CD4-positive, alpha-beta T cell treated with Interleukin-17A for 4 hours (primary cell): ENCODE data around the gene HIF3A.
A peak's percentile ranks its signal among the peaks of the same experiment; 100 is the strongest.
"Not testable (repeated sequence)": the region's sequence is repeated elsewhere in the genome, so short reads cannot be mapped to it uniquely, and the experiment has no call there.

ENCODE experiments used
- DNase-seq: peaks from one replicate; pipeline ENCODE4 v3.0.0-alpha.2; 2020; ENCODE audit warnings: mixed read lengths

HIF3A gene

DNA sequence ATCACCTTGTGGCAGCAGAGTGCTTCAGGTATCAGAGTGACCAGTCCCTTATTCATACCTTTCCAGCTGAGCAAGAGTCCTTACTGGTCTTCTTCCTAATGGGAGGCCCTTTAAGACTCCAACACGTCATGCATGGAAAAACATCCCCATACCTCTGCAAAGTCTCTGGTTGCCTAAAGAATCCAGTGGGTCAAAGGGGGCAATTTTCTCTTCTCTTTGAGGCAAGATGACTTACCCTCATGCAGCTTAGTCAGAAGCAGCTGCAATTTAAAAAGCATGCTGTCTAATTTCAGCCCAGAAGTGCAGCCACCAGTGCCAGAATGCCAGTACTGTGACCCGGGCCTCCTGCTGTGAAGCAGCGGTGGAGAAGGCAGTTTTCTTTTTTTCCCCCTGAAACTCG, 68.7 kb downstream of the HIF3A start:
- DNase-seq = no peak

DNA sequence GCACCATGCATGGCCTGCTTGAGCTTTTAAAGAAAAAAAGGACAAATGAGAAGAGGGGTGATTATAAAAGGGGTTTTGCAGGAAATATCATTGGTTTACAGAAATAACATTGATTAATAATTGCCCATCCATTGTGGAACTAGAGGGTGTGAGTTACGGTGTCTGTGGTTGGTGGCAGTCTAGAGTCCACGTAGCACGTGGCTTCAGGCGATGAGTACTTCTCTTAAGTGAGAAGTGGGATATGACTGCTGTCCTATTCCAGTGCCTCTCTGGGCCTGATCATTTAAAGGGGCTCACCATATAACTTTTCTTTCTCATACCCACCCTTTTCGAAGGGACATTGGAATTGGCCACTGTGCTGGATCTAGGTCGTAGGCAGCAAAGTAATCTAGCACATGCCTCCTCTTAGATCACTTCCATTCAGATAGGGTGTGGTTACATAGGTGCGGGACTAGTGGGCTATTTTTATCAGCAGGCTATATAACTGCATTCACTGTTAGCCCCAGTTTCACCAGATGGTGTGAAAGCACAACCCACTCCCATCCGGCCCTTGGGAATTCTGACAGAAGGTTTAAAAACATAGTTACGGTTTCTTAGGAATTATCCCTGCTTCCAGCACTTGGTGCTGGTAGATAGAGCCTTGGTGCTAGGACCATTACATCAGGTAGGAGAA, 69.9 kb downstream of the HIF3A start:
- no peak for DNase-seq

DNA sequence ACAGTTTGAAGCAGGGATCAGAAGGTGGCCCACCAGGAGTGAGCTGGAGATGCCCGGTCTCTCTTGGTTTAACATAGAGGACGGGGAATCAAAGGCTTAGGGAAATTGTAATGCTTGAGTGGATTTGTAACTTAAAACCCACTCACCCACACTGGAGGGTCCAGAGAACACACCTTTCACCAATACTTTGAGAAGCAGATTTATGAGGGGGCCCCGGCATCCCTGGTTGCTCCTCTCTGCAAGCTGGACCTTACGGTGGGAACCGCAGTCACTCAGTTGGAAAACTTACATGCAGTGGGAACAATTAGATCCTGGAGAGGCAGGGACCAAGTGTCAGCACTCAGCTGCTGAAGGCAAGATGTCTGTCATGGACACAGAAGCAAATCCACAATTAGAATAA, 70.6 kb downstream of the HIF3A start:
- DNase-seq = no peak

DNA sequence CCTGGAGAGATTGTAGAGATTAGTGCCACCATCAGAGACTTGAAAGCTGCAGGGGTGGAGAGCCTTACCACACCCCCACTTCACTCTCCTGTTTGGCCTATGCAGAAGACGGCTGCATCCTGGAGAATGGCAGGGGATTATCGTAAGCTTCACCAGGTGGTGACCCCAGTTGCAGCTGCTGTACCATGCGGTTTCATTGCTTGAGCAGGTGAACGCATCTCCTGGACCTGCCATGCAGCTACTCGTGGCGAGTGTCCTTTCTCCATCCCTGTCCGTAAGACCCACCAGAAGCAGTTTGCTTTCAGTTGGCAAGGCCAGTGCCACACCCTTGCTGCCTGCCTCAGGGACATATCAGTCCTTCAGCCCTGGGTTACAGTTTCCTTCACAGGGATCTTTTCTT, 71.3 kb downstream of the HIF3A start:
- DNase-seq = no peak

DNA sequence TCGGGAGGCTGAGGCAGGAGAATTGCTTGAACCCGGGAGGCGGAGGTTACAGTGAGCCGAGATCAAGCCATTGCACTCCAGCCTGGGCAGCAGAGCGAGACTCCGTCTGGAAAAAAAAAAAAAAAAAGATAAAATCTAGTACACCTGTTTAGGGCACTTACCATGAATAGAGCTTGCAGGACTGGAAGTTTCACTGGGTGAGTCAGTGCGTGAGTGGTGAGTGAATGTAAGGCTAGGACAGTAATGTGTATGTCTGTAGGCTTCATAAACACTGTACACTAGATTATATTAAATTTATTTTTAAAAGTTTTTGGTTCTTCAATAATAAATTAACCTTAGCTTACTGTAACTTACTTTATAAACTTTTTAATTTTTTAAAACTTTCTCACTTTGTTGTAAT, 73.0 kb downstream of the HIF3A start:
- no peak for DNase-seq

DNA sequence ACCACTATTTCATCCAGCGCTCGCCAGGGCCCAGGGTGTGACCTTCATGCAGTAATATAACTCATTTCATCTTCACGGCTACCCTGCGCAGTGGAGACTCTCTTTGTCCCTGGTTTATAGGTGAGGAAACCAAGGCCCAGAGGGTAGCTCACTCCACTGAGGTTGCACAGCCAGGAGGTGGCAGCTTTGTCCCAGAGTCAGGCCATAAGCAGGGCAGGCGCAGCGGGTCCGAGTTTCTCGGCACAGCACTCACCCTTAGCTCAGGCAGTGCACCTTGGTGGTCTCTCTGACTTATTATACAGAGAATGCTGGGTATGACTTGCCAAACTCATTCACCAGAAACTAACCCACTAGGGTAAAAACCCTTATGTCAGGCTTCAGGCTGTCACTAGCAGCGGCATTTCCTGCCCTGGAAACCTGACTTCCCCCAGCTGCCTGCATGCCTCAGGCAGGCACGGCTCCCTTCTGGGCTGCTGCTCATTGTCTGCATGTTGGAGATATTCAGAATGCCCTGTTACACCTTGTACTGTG, 74.6 kb downstream of the HIF3A start:
- DNase-seq = peak; percentile 22

DNA sequence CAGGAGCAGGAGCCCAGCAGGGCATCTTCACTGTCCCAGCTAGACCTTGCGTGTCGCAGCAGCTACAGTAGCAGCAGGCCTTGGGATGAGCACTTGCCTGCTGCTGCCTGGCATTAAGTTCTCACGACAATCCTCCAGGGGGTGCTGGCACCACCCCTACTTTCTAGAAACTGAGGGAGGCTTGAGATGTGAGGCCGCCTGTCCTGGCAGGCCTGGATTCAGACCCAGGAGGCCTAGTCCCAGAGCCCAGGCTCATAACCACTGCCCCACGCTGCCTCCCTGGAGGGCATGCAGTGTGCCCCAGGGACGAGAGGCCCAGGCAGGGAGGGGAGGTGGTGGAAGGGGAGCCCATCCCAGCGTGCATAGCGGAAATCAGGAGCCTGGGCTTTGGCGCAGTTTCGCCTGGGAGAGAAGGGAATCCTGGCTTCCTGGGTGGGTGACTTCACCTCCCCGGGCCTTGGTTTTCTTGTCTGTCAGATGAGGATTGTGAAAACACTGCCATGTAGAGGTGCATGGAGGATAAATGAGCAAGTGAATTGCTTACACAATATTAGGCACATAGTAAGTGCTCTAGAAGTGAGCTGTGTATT, 76.2 kb downstream of the HIF3A start:
- DNase-seq = no peak

DNA sequence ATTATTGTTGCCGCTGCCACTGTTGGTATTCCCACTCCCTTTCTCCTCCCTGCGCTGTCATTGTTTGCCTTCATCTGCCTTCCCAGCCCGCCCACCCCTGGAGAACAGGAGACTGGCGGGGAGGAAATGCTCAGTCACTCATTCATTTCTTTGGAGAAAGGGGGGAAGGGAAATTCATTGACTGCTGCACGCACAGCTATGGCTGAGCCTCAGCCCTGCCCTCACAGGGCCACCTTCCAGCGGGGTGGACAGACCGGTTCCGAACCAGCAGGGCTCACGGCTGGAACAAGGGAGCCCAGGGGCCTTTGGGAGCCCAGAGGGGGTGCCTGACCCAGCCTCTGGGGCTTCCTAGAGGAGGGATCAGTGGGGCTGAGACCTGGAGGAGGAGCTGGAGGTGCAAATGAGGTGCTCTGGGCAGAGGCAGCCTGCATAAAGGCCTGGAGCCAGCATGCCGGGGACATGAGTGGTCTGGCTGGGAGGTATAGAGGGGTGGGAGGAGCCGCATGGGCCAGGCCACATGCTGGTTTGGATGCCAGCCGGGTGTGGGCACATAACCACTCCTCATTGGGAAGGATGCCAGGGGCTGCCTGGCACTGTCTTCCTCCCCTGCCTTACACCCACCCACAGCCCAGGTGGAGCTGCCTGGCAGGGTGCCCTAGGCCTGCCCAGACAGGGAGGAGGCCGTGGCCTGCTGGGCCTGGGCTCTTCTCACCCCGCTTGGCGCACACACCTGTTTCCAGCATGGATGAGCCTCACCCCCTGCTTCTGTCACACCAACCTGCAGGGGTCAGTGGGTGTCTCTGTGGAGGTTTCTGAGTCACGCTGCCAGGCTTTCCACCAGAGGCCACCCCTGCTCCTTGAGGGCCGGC, 76.9 kb downstream of the HIF3A start:
- DNase-seq = no peak

DNA sequence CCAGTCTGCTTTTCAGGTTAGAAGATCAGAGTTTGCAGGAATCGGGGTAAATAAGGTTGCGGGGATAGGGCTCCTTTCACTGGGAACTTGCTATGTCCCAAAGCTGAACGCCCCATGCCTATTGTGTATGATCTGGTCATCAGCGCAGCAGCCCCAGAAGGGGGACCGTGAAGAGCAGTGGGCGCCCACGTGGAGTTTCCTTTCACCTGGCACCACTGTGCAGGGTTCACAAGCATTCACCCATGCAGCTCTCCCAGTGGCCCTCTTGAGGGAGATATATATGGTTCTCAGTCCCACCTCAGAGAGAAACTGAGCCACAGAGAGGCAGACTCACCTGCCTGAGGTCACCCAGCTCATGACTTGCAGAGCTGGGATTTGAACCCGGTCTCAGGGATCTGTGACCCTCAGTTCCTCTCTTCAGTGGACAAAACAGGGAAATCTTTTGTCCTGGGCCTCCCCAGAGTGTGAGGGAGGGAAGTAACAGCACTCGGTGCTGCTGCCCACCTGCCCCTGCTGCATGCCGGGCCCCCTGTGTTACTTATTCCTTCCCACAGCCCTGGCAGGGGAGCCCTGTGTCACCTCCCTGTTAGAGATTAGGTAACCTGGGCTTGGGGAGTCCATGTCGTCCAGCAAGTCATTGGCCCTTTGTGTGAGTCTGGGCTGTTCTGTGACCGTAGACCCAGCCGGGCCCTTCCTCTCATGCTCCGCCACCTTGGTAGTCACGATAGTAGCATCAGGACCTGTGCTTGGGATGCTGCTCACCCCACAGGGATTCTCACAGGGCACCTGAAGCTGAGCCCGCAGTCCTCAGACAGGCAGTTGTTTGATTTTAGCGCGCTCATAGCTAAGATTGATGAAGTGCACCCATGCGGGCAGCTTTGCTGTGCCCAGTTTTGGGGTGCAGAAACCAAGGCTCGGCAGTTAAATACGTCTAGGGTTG, 78.0 kb downstream of the HIF3A start:
- DNase-seq = no peak

DNA sequence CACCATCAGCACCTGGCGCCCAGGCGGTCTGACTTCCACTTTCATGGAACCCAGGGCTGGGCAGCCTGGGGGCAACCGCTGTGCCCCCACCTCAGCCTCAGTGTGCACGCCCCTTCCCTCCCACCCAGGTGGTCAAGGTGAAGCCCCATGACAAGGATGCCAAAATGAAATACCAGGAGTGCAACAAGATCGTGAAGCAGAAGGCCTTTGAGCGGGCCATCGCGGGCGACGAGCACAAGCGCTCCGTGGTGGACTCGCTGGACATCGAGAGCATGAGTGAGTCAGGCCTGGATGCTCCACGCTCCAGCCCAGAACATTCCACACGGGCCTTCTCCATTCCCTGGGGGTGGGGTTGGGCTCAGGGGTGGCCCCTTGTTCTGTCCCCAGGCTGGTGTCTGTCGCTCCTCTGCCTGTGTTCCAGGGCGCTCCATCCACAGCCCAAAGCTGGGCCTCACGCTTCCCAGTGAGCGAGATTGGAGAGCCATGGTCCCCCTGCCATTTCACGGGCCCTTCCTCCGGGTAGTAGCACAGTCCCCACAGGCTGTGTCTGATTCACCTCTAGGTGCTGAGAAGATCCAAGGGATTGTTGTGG, 78.7 kb downstream of the HIF3A start:
- DNase-seq = not testable (repeated sequence)

DNA sequence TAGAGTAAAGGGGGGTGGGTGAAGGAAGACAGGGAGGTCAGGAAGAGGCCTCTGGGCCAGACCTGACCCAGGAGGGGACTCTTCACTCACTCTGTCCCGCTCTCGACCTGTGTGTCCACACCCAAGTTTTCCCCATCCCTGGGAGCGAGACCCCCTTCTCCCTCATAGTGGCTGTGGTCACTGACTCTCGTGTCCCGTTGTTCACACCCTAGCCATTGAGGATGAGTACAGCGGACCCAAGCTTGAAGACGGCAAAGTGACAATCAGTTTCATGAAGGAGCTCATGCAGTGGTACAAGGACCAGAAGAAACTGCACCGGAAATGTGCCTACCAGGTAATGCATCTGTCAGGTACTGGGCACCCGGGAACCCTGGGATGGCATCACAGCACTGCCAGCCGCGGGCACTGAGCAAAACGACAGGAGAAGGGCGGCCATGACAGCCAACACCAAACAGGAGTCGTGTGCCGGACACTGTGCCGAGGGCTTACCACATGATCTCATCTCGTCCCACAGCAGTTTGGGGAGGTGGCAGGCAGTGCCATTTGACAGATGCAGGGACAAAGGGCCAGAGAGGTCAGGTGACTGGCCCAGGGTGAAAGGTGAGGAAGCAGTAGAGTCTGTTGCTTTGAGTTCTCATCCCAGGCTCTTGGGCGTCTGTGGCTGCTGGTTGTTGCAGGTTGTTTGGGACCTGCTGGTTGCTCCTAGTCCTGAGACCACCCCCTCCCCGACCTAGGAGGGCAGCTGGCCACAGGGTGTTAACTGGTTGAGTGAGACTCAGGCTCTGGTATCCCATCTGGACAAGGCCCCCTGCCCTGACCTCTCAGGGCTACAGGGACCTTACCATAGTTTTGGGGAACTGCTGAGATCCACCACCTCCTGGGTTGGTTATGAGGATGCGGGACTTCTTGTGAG, 79.7 kb downstream of the HIF3A start:
- no peak for DNase-seq

DNA sequence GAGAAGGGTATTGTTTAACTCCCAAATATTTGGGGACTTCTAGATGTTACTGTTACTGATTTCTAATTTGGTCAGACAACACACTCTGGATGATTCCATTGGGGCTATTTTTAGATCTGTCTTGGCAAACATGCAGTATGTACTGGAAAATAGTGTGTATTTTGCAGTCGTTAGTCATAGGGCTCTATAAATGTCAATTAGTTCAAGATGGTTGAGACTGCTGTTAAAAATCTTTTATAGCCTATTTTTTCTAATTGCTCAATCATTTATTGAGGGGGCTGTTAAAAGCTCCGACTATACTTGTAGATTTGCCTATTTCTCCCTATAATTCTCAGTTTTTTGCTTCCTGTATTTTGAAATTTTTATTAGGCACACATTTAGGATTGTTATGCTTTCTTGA, 81.4 kb downstream of the HIF3A start:
- no peak for DNase-seq

DNA sequence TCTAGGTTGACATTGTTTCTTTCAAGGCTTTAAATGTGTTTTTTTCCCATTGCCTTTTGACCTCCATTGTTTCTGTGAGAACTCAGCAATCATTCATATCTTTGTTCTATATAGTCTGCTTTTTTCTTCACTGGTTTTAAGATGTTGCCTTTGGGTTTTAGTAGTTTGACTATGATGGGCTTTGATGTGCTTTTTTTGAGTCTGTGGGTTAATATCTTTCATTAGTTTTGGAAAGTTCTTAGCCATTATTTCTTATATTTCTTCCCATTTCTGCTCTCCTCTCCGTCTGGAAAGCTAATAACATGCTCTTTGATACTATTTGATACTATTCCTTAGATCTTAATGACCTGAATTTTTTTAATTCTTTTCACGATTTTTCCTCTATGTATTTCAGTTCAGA, 83.8 kb downstream of the HIF3A start:
- DNase-seq = no peak

DNA sequence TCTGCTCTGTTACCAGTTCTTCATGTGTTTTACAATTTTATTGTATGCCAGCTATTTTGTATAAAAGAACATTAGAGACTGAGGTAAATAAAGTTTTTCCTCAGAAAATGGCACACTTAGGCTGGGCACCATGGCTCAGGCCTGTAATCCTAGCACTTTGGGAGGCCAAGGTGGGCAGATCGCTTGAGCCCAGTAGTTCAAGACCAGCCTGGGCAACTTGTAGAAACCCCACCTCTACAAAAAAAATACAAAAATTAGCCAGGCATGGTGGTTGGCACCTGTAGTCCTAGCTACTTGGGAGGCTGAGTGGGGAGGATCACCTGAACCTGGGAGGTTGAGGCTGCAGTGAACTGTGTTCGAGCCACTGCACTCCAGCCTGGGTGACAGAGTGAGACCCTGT, 84.5 kb downstream of the HIF3A start:
- DNase-seq = no peak

DNA sequence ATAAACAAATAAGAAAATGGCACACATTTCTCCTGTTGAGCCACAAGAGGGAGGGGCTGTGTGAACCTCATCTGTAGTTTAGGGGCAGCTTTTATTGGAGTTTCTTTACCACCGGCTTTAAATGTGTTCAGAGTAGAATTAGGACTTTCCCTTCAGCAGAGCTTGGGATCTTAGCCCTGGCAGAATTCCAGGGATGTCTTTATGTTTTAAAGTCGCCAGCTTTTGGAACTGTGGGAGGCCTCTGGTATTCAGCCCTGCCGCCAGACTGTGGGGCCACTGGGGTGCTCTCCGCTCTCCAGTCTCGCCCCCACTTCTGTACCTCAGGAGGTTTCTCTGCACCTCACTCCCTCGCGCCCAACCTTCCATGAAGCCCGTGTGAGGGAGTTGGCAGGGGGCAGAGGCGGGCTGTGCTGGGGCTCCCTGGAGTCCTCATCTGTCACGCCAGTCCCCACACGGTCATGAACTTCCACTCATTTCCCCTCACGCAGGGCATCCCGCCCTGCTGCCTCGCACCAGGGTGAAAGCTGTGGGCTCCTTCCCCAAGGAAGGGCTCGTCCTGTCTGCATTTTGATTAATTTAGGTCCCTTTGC, 85.0 kb downstream of the HIF3A start:
- no peak for DNase-seq

DNA sequence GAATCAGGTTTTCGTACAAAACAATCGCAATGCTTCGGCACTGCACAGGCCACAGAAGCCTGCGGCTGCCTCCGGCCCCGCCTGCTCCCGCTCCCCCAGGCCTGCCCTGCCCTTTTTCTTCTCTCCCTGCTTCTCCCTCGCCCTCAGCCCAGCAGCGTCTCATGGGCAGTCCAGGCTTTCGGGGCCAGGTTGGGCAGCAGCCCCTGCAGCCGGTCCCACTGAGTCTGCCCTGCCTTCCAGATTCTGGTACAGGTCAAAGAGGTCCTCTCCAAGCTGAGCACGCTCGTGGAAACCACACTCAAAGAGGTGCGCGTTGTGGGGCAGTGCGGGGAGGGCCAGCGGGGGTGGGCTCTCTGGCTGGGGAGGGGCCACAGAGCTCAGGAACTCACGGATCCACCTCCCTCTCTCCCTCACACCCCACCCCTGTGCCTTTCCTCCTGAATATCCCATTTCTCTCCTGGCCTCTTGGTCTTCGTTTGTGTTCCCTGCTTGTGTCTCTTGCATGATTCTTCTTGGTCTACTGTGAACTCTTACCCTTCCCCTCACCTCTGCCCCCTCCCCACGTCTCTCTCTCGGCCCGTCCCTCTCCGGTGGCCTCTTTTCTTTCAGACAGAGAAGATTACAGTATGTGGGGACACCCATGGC, 86.5 kb downstream of the HIF3A start:
- DNase-seq = no peak

DNA sequence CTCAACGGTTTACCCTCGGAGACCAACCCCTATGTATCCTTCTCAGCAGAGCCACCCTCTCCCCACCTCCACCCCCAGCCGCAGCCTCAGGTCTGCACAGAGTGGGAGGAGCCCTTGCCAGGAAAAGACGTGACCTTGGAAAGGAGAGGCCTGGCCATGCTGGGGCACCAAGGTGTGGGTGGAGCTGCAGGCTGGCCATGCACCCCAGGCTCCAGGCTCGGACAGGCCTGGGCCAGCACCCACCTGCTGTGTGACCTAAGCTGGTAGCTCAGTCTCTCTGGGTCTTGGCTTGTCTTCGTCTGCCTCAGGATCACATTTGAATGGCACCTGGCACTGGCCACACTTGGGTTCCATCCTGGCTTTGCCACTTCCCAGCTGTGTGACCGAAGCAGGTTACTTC, 87.0 kb downstream of the HIF3A start:
- DNase-seq = no peak

DNA sequence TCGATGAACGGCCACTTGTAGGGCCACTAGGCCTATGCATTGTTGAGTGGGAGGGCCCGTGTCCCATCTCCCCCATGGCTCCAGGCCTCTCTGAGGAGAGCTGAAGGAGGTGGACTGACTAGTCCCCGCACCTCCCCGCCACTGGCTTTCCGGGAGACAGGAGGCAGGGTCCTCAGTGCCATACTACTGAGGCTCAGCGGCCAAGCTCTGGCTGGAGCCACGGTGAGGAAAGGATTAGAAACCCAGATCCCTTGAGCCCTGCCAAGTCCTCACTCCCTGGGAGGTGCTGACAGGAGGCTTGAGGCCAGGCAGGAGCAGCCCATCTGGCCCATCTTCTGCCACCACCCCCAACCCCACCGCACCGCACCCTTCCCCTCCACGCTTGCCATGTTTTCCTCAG, 87.6 kb downstream of the HIF3A start:
- no peak for DNase-seq

DNA sequence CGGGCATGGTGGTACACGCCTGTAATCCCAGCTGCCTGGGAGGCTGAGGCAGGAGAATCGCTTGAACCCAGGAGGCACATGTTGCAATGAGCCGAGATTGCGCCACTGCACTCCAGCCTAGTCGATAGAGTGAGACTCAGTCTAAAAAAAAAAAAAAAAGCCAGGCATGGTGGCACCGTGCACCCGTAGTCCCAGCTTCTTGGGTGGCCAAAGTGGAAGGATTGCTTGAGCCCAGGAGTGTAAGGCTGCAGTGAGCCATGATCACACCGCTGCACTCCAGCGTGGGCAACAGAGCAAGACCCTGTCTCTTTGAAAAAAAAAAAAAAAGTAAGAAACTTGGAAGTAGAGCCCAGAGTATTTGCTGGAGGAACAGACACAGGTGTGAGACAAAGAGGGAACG, 88.8 kb downstream of the HIF3A start:
- DNase-seq = no peak

DNA sequence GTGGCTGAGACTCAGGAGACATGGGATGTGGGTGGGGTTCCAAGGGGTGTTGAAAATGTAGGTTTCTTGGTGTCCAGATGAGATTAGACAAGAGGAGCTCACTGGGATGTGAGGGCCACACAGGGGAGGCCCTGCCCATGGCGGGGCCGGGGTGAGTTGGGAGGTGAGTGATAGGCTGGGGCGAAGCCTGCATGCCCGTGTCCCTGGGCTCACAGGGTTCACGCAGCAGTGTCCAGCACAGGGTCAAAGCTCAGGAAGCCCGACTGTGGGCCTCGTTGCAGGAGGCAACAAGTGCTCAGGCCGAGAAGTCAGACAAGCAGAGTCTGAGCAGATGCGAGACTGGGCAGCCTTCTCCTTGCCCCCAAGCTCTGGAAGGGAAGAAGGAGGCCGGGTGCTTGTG, 89.3 kb downstream of the HIF3A start:
- no peak for DNase-seq
